SK-N-SH (cell line): ENCODE results near the gene TDRKH. TPM values are rescaled to one million over a fixed set of nuclear protein-coding genes. Genes with fewer than 3 reads are reported as not detected.

Source experiments
- CTCF ChIA-PET: fragments of 300-600, 350-600 bp; formaldehyde crosslinking; extraction: SDS; loops from one replicate; lab custom pipeline; 2021; lab: Yijun Ruan, JAX
- POLR2A ChIA-PET: fragments of 350-600 bp; sonication (Branson Sonifier 250); formaldehyde crosslinking; extraction: SDS; loops from one replicate; lab custom pipeline; 2020; ENCODE audit warnings: antibody characterized with exemption, inconsistent platforms; lab: Yijun Ruan, JAX
- DNase-seq: peaks from one replicate; pipeline ENCODE4 v3.0.0; 2012
- H2AFZ ChIP-seq: fragments of 200-600 bp; sonication (generic); 2 replicates; pipeline ENCODE4 v1.8.1; 2016; ENCODE audit warnings: antibody characterized with exemption, mild to moderate bottlenecking, low read depth
- H3F3A ChIP-seq: fragments of 200-600 bp; sonication (generic); replicated peaks from 2 replicates; pipeline ENCODE3; 2016; ENCODE audit warnings: antibody characterized with exemption, mild to moderate bottlenecking; ENCODE audit not compliant: insufficient read depth
- H3K27ac ChIP-seq, 2 experiments: fragments of 200-500 bp in 1 of 2; fragments of 200-600 bp in 1 of 2; sonication (Bioruptor generic) in 1 of 2; sonication (generic), shearing (Covaris generic) in 1 of 2; 2 replicates each; pipeline versions ENCODE4 v1.5.1 to v1.6.1; 2014 to 2016; ENCODE audit warnings: low read depth in 2 of 2, inconsistent platforms in 1 of 2, low read length in 1 of 2, mild to moderate bottlenecking in 1 of 2, mixed read lengths in 1 of 2
- H3K27me3 ChIP-seq: fragments of 200-600 bp; sonication (generic), shearing (Covaris generic); 2 replicates; pipeline ENCODE4 v1.6.1; 2016; ENCODE audit warnings: mixed run types; ENCODE audit not compliant: insufficient read depth
- H3K36me3 ChIP-seq, 2 experiments: fragments of 200-500 bp in 1 of 2; fragments of 200-600 bp in 1 of 2; sonication (Bioruptor generic) in 1 of 2; sonication (generic) in 1 of 2; replicated peaks in 1 of 2; 2 replicates each; pipeline versions ENCODE3 to v1.5.1; 2014 to 2016; ENCODE audit warnings: low read length in 1 of 2, mild to moderate bottlenecking in 1 of 2; ENCODE audit not compliant: insufficient read depth in 2 of 2, control insufficient read depth in 1 of 2
- H3K4me1 ChIP-seq, 2 experiments: fragments of 200-500 bp in 1 of 2; fragments of 200-600 bp in 1 of 2; sonication (Bioruptor generic) in 1 of 2; sonication (generic), shearing (Covaris generic) in 1 of 2; 2 replicates each; pipeline versions ENCODE4 v1.5.1 to v1.6.1; 2014 to 2016; ENCODE audit warnings: low read depth in 1 of 2, low read length in 1 of 2, mixed run types in 1 of 2; ENCODE audit not compliant: insufficient read depth in 2 of 2, control insufficient read depth in 1 of 2
- H3K4me2 ChIP-seq: fragments of 200-600 bp; sonication (generic), shearing (Covaris generic); 2 replicates; pipeline ENCODE4 v1.6.1; 2017; ENCODE audit warnings: mixed run types
- H3K4me3 ChIP-seq, 2 experiments: fragments of 200-500 bp in 1 of 2; fragments of 200-600 bp in 1 of 2; sonication (Bioruptor generic) in 1 of 2; sonication (generic), shearing (Covaris generic) in 1 of 2; 2 replicates each; pipeline versions ENCODE4 v1.5.1 to v1.8.1; 2014 to 2016; ENCODE audit warnings: low read depth in 2 of 2, inconsistent platforms in 1 of 2, low read length in 1 of 2, mild to moderate bottlenecking in 1 of 2, mixed read lengths in 1 of 2, moderate library complexity in 1 of 2
- H3K79me2 ChIP-seq: fragments of 200-600 bp; sonication (generic); 2 replicates; pipeline ENCODE4 v1.8.1; 2017; ENCODE audit warnings: mild to moderate bottlenecking; ENCODE audit not compliant: insufficient read depth
- H3K9ac ChIP-seq: fragments of 200-600 bp; sonication (generic); 2 replicates; pipeline ENCODE4 v1.6.1; 2017; ENCODE audit warnings: mixed run types
- H3K9me2 ChIP-seq: fragments of 200-600 bp; sonication (generic); 2 replicates; pipeline ENCODE4 v1.6.1; 2017; ENCODE audit warnings: mixed run types
- H3K9me3 ChIP-seq: fragments of 200-600 bp; sonication (generic); 2 replicates; pipeline ENCODE4 v1.6.1; 2017; ENCODE audit warnings: mixed run types, mild to moderate bottlenecking, moderate library complexity
- H4K20me1 ChIP-seq: fragments of 200-600 bp; sonication (generic); 2 replicates; pipeline ENCODE4 v1.6.1; 2017; ENCODE audit warnings: mild to moderate bottlenecking, mixed run types; ENCODE audit not compliant: insufficient read depth
- CHD2 ChIP-seq: fragments of 150-350 bp; IDR thresholded peaks from 2 replicates; pipeline ENCODE4 v1.6.1; 2018; ENCODE audit warnings: low read length; ENCODE audit not compliant: partially characterized antibody
- CTCF ChIP-seq: fragments of 200-600 bp; sonication (generic); IDR thresholded peaks from 2 replicates; pipeline ENCODE4 v1.6.1; 2017; ENCODE audit warnings: antibody characterized with exemption, mild to moderate bottlenecking, moderate library complexity
- ELF1 ChIP-seq: IDR thresholded peaks from 2 replicates; pipeline ENCODE4 v1.4.0; 2012
- EP300 ChIP-seq, 2 experiments: IDR thresholded peaks; 2 replicates each; pipeline versions ENCODE4 v1.4.0 to v1.6.1; 2012; ENCODE audit warnings: borderline replicate concordance in 1 of 2, low read depth in 1 of 2, low read length in 1 of 2
- FOXJ3 ChIP-seq: sonication (generic); formaldehyde crosslinking; IDR thresholded peaks from 2 replicates; pipeline ENCODE4 v1.5.1; 2020; ENCODE audit warnings: mild to moderate bottlenecking, missing genetic modification reagents
- FOXM1 ChIP-seq: IDR thresholded peaks from 2 replicates; pipeline ENCODE4 v1.4.0; 2012; ENCODE audit warnings: low read depth, mild to moderate bottlenecking
- GABPA ChIP-seq: IDR thresholded peaks from 2 replicates; pipeline ENCODE4 v1.4.0; 2012; ENCODE audit warnings: low read depth, mild to moderate bottlenecking
- GATA2 ChIP-seq: sonication (generic); formaldehyde crosslinking; IDR thresholded peaks from 2 replicates; pipeline ENCODE4 v1.5.0; 2020; ENCODE audit warnings: mild to moderate bottlenecking, missing genetic modification reagents
- JUND ChIP-seq: IDR thresholded peaks from 2 replicates; pipeline ENCODE4 v1.4.0; 2012
- MEF2A ChIP-seq: IDR thresholded peaks from 2 replicates; pipeline ENCODE4 v1.4.0; 2012; ENCODE audit warnings: low read depth, borderline replicate concordance
- PBX3 ChIP-seq: IDR thresholded peaks from 2 replicates; pipeline ENCODE4; 2012
- RAD21 ChIP-seq: IDR thresholded peaks from 2 replicates; pipeline ENCODE4 v1.6.1; 2012; ENCODE audit warnings: mild to moderate bottlenecking, low read length
- RCOR1 ChIP-seq: fragments of 150-350 bp; IDR thresholded peaks from 2 replicates; pipeline ENCODE4 v1.6.1; 2017; ENCODE audit warnings: antibody characterized with exemption, low read length
- TAF1 ChIP-seq: IDR thresholded peaks from 2 replicates; pipeline ENCODE4 v1.6.1; 2012; ENCODE audit warnings: low read depth, mild to moderate bottlenecking, low read length, moderate library complexity, borderline replicate concordance
- TEAD4 ChIP-seq: IDR thresholded peaks from 2 replicates; pipeline ENCODE4 v1.4.0; 2012; ENCODE audit warnings: mild to moderate bottlenecking, borderline replicate concordance; ENCODE audit not compliant: insufficient read depth
- ZBTB33 ChIP-seq: IDR thresholded peaks from 2 replicates; pipeline ENCODE4 v1.4.0; 2012; ENCODE audit warnings: low read depth, borderline replicate concordance
- WGBS: methylation state at CpG from one replicate; pipeline ENCODE4 v1.1.6; 2017; ENCODE audit warnings: low lambda C conversion rate; 5-methylcytosine and 5-hydroxymethylcytosine counted together
- polyA plus RNA-seq, 3 experiments: library from polyadenylated mRNA; depleted of rRNA; stranded (reverse); fragments of >200 nt; gene quantifications; 2 replicates each; pipeline ENCODE4 v1.2.3, GENCODE V29; 2012
- TF ChIP-seq, protein P1 (sequence below): IDR thresholded peaks from 2 replicates; pipeline ENCODE4 v1.4.0; 2012; ENCODE audit warnings: low read depth, borderline replicate concordance
- TF ChIP-seq, protein P2 (sequence below): fragments of 150-350 bp; IDR thresholded peaks from 2 replicates; pipeline ENCODE4 v1.6.1; 2017; ENCODE audit warnings: antibody characterized with exemption, low read length, low read depth, borderline replicate concordance

The TDRKH gene
- polyA plus RNA-seq, 1 of the 3 experiments (the other 2 are of a cell fraction) = 1.9 TPM

DNA sequence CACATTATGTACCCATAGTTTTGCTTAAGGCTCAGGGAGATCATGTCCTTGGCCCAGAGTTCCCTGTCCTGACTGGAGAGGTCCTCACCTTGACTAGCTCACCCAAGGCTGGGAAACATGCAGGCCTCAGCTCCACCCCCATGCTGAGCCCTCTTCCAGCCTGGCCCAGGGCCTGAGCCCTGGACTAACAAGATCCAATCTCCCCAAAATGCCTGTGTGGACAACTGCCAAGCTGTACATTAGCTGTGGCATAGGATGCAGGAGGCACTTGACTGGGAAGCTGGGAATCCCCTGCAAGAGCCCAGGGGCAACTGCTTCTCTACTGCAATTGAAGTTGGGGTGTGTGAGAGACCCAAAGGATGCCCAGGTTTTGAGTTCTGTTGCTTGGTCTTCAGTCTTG, 12.9 kb upstream of the TDRKH start:
- POLR2A ChIA-PET = interaction anchor here (1.1 to 1.8 kb wide), 3 partner anchors 17 to 39 kb away, joined by 3 to 7 read pairs (median 4); partner anchors contain the start of gene MRPL9
- H3K79me2 ChIP-seq = no peaks in the 10 kb centered on the region
- H3K9me3 ChIP-seq = no peaks in the 10 kb centered on the region
- CTCF ChIA-PET = interaction anchor here (1.0 to 2.5 kb wide), 3 partner anchors 9 to 33 kb away, joined by 3 to 9 read pairs (median 4); no protein-coding TSS in a partner anchor
- H2AFZ ChIP-seq = no peak overlapping the region
- peak overlapping the region in 1 of 2 experiments; percentile 95; a peak in 2 of 4 replicates for H3K27ac ChIP-seq
- no peaks in the 10 kb centered on the region for H3F3A ChIP-seq
- peak; percentile 86 for DNase-seq
- TF ChIP-seq RAD21 (peak; percentile 36; the same call in 1 of the 2 replicates), ELF1 (no peak), TEAD4 (no peak), CHD2 (peak; percentile 66), GABPA (no peak), FOXJ3 (CRISPR knock-in tag) (peak; percentile 35; the same call in 1 of the 2 replicates), PBX3 (no peak), RCOR1 (peak; percentile 64; the same call in 1 of the 2 replicates), TAF1 (no peak), GATA2 (peak; percentile 92), JUND (no peak), EP300 (IDR thresholded peaks at IDR 0.05; ENCODE audit: borderline replicate concordance in 1 of 2, low read depth in 1 of 2, low read length in 1 of 2) (peak in 1 of 2 experiments; percentile 77; a peak in 2 of 4 replicates)
- TF ChIP-seq, protein P1, sequence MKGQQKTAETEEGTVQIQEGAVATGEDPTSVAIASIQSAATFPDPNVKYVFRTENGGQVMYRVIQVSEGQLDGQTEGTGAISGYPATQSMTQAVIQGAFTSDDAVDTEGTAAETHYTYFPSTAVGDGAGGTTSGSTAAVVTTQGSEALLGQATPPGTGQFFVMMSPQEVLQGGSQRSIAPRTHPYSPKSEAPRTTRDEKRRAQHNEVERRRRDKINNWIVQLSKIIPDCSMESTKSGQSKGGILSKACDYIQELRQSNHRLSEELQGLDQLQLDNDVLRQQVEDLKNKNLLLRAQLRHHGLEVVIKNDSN = no peak
- no peak overlapping the region for H3K4me3 ChIP-seq
- H3K4me1 ChIP-seq = peaks cover 0 to 63% of the 10 kb centered on the region in 2 experiments; a peak in 2 of 4 replicates
- no peak overlapping the region for H3K4me2 ChIP-seq
- peaks cover 50% of the 10 kb centered on the region for H3K27me3 ChIP-seq
- no peaks in the 10 kb centered on the region for H3K9me2 ChIP-seq
- no peaks in the 10 kb centered on the region for H3K36me3 ChIP-seq
- no peaks in the 10 kb centered on the region for H4K20me1 ChIP-seq
- no peak overlapping the region for H3K9ac ChIP-seq

DNA sequence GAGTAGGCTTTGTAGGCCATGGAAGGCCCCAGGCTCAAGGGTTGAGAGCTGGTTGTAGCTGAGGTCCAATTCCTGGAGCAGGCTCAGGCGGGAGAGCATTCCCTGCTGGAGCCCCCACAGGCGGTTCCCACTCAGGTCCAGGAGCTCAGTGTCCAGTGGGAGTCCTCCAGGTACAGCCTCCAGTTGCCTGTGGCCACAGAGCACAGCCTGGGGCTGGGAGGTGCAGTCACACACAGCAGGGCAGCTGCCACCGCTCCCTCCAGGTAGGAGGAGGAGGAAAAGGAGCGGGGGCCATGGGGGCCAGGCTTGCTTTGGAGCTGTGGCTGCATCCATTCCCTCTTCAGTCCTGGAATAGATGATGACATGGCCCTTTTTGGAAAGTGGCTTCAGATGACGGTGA, 12.1 kb upstream of the TDRKH start:
- Histone ChIP-seq H3K27me3 (peaks cover 53% of the 10 kb centered on the region), H3K9me3 (no peaks in the 10 kb centered on the region), H3K9me2 (no peaks in the 10 kb centered on the region), H3K4me2 (no peak overlapping the region), H3K27ac (peak overlapping the region in 1 of 2 experiments; percentile 95; a peak in 2 of 4 replicates), H3K9ac (no peak overlapping the region), H3K4me3 (no peak overlapping the region), H3K79me2 (no peaks in the 10 kb centered on the region), H4K20me1 (no peaks in the 10 kb centered on the region), H2AFZ (no peak overlapping the region), H3K36me3 (no peaks in the 10 kb centered on the region), H3K4me1 (peaks cover 0 to 58% of the 10 kb centered on the region in 2 experiments; a peak in 2 of 4 replicates), H3F3A (no peaks in the 10 kb centered on the region)
- DNase-seq = no peak
- CTCF ChIA-PET = interaction anchor here (1.7 to 2.5 kb wide), 2 partner anchors 13 to 34 kb away, joined by 4 to 9 read pairs; no protein-coding TSS in a partner anchor
- POLR2A ChIA-PET = interaction anchor here (1.1 to 1.8 kb wide), 2 partner anchors 18 to 34 kb away, joined by 3 to 7 read pairs; no protein-coding TSS in a partner anchor
- WGBS = 44% methylated on average over 2 of the region's 5 CpGs
- no peak for TF ChIP-seq MEF2A
- TF ChIP-seq, protein P1 = no peak
- no peak for TF ChIP-seq PBX3
- no peak for TF ChIP-seq GABPA
- no peak for TF ChIP-seq CTCF
- no peak for TF ChIP-seq ZBTB33
- TF ChIP-seq FOXM1 = no peak
- TF ChIP-seq, protein P2, sequence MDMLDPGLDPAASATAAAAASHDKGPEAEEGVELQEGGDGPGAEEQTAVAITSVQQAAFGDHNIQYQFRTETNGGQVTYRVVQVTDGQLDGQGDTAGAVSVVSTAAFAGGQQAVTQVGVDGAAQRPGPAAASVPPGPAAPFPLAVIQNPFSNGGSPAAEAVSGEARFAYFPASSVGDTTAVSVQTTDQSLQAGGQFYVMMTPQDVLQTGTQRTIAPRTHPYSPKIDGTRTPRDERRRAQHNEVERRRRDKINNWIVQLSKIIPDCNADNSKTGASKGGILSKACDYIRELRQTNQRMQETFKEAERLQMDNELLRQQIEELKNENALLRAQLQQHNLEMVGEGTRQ = no peak
